GM19328 (cell line): ENCODE data around the gene BUD31.
"Not testable (repeated sequence)": the region's sequence is repeated elsewhere in the genome, so short reads cannot be mapped to it uniquely, and the experiment has no call there.

ENCODE experiments used
- ATAC-seq: cut with Tn5 transposase; IDR thresholded peaks from one replicate; pipeline ENCODE4 v1.9.1; 2021; ENCODE audit warnings: mild to moderate bottlenecking, moderate library complexity; ENCODE audit not compliant: unreplicated experiment

The BUD31 gene

DNA sequence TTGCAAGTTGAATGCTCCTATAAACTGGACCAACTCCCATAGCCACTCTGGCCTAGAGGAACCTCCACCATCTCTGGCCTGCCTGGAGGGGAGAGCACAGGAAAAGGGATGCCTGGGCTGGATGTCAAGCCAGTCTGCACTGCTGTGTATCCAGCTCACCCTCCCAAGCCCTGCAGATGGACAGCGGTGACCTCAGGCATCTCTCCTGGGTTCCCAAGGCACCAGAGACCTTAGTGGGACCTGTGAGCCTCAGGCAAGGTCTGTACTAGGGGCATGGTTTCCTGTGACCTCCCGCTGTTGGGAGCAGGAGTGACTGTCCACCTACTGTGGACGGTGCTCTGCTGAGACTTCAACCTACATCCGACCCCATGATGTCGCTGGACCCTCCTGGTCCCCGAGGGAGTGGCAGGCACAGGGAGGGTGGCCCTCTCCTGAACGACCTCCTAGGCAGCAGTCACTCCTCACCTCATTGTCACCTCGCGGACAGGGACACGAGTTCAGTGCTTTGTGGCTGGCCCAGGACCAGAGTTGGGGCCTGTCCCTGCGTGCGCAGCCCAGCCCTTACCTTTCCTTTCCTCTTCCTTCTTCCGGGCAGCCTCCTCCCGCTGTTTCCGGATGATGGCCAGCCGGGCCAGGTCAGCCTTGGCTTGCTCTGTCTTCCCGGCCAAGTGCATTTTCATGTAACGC lies 11.3 kb upstream of the BUD31 start:
- no peak for ATAC-seq

DNA sequence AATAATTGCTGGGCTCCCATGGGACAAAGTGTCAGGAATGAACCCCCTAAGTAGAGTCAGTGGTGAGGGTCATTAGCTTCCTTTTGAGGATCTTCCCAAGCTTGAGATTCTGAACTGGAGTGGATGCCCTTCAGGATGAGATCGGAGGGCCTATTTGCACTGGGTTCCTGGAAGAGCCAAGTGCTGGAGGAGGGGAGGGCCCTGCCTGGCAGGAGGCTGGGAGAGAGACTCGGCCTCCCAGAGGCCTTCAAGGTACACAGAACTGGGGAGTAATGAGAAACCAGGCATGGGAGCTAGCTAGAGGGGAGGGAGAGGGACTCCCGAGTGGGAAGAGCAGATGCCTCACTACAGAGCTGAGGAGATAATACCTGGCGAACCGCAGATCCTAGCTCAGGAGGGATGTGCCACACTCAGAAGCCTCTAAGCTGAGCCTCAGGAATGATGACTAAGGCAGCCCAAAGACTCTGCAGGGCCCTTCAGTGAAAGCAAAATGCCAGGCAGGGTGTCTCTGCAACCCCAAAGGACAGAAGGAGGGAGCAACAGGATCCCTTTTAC lies 9.8 kb upstream of the BUD31 start:
- no peak for ATAC-seq

DNA sequence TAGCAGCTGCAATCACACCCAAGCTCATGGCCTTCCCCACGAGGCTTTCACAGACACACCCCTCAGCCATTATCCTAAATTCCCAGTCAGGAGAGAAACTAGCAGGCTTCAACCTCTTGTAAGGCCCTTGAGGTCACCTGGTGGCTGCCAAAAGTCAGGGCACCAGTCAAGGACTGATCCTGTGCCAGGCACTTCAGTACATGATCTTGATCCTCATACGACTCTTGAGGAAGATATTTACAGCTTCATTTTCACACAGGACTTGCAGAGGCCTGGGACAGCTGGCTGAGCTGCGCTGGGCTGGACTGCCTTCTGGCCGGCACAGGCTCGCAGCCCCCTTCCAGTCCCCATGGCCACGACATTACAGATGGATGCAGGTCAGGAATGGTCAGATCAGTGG lies 9.2 kb upstream of the BUD31 start:
- ATAC-seq = no peak

DNA sequence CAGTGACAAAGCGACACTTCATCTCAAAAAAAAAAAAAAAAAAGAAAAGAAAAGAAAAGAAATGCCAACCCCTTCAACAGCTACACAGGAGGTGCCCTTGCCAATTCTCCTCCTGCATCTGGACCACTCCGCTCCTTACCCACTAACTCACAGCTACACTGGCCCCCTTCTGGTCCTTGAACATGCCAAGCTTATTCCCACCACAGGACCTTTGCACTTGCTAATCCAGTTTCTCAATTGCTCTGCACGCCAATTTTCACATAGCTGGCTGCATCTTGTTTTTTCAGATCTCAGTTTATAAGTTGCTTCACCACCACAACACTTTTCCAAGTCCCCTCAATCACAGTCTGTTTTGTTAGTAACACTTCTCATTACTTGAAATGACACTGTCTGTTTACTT lies 5.9 kb upstream of the BUD31 start:
- no peak for ATAC-seq

DNA sequence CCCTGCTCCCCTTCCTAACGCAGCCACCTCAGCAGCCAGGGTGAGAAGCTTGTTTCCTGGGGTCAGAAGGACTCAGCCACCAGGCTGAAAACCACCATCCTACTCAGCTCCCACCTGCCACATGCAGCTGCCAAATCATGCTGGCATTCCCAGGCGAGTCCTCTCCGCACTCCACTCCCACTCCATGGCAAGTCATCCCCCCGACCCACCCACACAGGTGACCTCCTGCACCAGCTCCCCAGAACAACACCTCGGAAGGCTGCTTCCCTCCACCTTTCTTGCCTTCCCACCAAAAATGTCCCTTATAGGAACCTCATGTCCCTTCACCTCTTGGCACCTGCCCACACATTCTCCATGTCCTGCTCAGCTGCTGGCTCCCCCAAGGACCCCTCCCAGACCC lies 5.0 kb upstream of the BUD31 start:
- ATAC-seq = no peak

DNA sequence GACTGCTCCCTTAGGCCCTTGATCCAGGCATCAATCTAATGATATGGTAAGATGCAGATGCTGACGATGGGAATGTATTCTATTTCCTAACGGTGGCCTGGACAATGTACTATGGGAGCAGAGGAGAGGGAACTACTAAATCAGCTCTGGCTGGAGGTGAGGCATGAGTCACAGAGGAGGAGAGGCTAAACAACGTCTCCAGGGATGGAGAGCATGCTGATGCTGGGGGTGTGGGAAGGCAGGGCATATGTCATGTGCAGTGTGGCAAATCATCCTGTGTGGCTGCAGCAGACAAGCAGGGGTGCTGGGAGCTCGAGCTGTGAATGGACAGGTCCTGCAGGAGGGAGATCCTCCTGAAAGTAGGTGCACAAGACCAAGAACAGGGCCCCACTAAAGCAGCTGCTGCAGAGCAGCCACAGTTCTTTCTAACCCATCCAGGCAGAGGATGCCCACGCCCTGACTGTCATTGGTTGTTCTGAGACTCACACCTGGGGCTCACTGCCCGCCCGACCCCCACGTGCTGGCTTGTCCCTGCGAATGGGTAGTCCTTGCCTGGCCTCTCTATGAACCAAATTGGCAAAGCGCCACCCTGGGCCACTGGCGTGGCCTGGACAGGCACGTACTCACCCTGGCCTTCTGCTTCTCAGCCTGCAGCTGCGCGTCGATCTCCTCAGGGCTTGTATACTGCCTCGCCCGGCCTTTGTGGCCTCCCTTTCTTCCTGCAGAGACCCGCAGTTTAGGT lies 4.4 kb upstream of the BUD31 start:
- no peak for ATAC-seq

DNA sequence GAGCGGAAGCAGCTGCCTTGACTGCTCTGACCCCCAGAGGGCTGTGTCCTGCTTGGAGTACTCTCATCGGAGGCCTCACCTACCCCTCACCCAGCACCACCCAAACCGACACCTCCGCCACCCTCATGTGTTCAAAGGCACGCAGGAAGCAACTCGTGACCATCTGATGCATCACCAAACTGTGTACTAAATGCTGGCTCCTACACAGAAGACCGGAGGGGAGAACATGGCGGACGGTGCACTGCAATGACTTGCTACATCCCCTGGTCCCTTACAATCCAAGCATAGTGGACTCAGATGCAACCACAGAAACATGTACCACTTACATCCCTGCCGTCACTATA lies 3.8 kb upstream of the BUD31 start:
- no peak for ATAC-seq

DNA sequence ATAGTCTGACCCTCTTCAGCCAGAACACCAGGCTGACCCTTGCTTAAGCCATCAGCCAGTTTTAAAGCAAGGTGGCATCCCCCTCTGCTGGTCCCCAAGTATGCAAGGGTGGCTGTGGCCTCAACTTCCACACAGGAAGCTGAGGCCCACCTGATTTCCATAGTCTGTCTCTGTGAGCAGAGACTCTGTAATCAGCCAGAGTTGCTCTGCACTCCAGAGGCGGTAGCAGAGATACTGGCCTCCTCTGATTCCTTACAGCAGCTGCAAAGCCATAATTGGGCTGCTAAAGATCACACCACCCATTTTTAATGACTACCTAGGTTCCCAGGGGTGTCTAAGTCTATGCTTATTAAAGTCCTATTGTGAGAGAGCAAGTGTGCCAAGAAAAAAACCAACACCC lies 2.2 kb upstream of the BUD31 start:
- no peak for ATAC-seq

DNA sequence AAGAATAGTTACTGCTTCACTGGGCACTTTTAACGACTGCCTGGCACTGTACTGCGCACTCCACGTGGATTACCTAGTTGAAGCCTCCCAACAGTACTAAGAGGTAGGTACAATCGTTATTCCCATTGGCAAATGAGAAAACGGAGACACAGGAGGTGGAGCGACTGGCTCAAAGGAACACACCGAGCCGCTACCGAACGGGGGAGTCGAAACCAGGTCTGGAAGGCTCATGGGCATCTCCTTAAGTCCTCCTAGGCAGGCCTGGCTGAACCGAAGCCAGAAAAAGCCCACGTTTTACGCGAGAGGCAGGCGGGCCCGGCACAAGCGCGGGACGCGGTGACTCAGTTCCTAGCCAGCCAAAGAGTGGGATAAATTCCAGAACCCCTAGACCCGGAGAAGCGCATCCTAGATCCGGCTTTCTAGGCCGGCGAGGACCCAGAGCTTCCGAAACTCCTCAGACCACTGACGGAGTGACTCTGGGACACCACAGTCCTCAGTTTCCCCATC lies 844 bp upstream of the BUD31 start:
- peak; percentile 9 for ATAC-seq

DNA sequence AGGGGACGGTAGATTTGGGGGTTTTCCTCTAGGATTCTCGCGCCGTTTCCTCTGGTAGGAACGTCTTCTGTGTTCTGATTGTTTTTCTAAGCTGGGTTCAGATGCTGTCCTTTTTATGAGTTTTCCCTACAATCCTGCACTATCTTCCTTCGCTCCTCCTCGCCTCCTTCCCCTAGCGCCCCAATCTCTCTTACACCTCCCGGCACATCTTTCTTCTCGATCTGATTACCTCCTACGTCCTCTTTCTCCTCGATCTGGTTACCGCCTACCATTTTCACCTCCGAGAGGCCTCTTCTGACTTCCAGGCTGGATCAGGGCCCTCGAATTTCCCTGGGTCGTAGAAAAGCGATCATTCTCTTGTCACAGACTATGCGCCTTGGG lies 413 bp downstream of the BUD31 start:
- ATAC-seq = peak; percentile 2

DNA sequence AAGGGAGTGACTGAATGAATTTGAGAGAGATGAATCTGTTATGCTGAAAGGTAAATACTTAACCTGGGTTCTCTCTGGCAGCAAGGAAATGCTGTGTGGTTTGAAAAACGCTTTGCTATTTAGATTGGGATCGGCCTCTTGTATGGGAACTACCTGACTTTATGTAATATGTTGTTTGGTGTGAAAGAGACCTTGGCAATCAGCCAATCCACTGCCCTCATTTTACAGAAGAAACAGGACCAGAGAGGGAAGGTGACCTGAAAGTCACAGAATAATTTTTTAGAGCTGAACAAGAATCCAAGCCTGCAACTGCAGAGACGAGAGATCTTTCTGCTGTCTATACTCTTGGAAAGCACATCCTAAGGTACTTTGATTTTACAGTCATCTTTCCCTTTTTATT lies 1.0 kb downstream of the BUD31 start:
- no peak for ATAC-seq

DNA sequence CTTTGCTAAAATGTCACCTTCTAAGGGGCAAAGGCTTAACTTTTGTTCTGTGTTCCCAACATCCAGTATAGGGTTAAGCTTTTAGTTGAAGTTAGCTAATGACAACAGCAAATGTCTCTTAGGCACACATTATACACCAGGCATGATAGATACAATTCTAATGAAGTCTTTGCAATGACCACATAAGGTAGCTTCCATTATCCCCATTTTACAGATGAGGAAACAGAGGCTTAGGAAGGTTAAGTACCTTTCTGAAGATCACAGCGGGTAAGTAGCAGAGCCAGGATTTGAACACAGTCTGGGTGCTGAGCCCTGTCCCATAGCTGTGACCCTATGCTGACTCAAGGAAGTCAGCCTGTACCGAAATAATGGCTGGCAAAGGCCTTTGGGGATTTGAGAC lies 1.9 kb downstream of the BUD31 start:
- ATAC-seq = no peak

DNA sequence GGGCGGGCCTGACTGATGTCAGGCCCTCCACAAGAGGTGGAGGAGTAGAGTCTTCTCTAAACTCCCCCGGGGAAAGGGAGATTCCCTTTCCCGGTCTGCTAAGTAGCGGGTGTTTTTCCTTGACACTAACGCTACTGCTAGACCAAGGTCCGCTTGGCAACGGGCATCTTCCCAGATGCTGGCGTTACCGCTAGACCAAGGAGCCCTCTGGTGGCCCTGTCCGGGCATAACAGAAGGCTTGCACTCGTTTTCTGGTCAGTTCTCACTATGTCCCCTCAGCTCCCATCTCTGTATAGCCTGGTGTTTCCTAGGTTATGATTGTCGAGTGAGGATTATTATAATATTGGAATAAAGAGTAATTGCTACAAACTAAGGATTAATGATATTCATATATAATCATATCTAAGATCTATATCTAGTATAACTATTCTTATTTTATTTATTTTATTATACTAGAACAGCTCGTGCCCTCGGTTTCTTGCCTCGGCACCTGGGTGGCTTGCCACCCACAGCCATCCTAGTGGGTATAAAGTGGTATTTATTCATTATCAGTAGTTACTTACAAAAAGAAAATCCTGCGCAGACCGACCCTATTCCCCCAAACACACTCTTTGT lies 6.9 kb downstream of the BUD31 start:
- not testable (repeated sequence) for ATAC-seq

DNA sequence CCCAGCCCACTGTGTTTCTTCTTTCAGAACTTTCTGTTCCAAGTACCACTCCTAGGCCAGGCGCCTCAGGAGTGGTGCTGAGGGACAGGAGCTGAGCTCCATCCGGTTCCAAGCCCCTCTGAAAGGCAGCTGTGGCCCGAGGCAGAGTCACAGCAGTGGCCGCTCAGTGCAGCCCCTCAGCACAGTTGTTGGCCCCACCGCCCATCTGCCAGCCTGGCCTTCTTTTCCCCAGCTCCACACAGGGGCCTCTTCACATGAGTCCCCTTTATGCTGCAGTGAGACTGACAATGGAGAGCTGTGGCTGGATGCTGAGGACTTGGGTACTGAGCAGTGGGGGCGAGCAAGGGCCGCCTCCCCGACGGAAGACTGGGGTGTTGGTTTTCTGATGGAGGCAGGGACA lies 9.5 kb downstream of the BUD31 start:
- no peak for ATAC-seq

DNA sequence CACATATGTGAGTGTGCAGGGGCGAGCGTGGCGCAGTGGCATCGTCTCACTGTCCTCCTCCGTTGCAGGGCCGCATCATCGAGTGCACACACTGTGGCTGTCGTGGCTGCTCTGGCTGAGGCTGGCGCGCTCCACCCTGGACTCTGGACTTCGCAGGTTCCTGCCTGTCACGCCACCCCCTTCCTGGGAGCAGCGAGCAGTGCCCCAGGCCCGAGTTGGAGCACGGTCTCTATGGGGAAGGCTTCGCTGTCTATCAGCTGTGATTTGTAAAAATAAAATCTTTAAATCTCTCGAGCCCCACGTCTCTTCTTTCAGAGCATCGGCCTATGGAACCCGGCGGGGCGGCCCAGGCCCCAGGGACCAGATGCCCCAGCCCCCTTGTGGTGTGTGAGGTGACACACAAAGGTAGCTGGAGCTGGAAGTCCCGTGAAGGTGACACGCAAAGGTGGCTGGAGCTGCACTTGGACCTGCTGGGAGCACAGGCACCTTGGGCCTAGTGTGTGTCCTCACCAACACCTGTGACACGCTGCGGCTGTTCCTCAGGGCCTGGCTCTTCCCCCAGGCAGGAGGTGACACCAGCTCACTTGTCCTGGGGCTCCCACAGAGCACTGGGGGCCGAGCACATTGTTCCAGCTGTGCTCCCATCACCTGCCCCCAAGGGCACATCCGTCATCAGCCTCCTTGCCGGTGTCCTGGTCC lies 10.7 kb downstream of the BUD31 start:
- no peak for ATAC-seq

DNA sequence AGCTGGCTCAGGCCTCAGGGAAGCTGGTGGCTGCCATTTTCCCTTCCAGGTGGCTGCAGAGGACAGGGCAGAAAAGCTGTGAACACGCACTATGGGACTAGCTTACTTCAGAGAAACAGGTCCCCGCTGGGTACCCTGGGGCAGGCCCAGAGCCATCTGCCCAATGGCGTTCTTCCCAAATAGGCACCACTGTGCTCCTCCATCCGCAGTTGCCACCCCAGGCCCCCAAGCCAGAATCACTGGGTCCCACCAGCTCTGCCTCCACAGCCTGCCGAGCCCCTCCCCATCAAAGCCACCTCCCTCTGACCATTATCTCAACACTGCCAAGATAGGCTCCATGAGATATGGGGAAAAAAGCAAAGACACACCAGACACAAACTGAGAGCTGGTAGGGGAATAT lies 11.4 kb downstream of the BUD31 start:
- ATAC-seq = no peak

DNA sequence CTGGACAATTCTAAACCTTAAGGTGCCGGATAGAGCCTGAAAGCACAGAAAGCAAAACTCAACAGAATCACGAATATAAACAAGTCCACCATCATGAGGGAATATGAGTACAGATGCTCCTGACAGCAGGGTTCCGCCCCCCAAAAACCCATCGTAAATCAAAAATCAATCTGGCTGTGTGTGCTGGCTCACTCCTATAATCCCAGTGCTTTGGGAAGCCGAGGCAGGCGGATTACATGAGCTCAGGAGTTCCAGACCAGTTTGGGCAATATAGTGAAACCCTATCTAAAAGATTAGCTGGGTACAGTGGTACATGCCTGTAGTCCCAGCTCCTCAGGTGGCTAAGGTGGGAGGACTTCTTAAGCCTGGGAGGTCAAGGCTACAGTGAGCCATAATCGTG lies 12.2 kb downstream of the BUD31 start:
- no peak for ATAC-seq

DNA sequence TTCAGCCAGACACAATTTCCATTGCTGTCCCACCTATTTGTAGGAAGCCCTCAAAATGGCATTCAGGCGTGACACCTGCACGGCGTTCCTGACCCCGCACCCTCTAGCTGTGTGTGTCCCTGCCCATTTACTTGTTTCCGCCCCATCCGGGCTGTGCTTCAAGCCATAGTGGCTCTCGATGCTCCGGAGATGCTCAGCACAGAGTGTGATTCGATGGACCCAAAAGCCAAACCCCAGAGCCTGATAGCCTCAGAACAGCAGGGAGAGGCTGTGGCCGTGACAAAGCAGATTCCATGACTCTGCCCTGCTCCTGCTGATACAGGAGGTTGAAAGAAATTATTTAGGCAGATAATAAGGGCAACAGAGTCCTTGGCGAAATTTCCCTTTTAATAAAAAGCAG lies 13.4 kb downstream of the BUD31 start:
- no peak for ATAC-seq

DNA sequence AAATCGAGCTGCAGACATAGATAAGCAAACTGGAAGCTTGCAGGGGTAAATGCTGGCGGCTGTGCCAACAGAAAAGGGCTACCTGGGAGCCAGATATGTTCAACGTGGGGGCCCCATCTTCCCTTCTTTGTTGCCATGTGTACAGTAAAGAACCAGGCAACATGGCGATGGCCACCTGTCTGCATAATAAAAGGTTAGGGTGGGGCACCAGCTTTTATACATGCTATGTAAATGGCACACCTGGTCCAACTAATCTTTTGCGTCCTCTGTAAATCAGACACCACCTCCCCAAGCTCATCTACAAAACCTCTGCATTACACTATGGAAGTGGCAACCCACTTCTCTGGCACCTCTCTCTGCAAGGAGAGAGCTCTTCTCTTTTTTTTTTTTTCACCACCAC lies 13.9 kb downstream of the BUD31 start:
- no peak for ATAC-seq

DNA sequence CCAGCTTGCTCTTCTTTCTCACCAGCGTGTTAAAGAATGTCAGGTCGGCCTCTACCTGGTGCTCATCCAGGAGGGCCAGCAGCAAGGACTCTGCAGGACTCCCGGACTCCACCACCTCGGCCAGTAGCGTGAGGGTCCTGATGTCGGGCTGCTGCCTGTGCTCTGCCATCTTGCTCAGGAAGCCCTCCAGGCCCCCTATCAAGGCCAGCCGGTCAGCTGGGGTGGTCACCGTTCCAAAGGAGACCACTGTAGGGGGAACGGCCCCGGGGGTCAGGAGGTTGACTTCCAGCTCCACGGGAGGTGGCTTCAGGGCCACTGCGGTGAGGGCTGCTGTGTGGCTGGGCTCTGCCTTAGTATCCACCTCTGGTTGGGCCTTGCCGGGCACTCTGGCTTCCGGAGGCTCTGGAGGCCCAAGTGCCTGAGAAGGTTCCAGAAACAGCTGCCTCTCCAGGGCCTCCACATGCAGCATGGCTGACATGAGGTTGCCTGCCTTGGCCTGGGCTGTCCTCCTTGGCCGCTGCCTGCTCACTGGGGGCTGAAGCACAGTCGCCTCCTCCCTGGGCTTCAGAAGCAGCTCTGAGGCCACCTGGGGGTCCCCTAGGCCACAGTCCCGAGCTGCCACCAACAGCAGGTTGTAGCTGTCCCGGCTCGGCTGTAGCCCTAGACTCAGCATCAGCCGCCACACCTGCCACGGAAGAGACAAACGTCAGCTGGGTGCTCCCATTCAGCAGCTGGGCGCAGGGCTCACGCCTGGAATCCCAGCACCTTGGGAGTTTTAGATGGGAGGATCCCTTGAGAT lies 16.4 kb downstream of the BUD31 start:
- ATAC-seq = no peak
